VCaP (cell line): Measurements from ENCODE around the gene PLXNA2.

Source experiments
- H3K27ac ChIP-seq: fragments of 450-650 bp; 2 replicates; pipeline ENCODE4 v1.5.1; 2017
- TF ChIP-seq, protein P1 (sequence below): fragments of 450-650 bp; conservative IDR thresholded peaks from 2 replicates; pipeline ENCODE4 v1.5.1; 2017; ENCODE audit warnings: mild to moderate bottlenecking, moderate library complexity

The PLXNA2 gene

DNA sequence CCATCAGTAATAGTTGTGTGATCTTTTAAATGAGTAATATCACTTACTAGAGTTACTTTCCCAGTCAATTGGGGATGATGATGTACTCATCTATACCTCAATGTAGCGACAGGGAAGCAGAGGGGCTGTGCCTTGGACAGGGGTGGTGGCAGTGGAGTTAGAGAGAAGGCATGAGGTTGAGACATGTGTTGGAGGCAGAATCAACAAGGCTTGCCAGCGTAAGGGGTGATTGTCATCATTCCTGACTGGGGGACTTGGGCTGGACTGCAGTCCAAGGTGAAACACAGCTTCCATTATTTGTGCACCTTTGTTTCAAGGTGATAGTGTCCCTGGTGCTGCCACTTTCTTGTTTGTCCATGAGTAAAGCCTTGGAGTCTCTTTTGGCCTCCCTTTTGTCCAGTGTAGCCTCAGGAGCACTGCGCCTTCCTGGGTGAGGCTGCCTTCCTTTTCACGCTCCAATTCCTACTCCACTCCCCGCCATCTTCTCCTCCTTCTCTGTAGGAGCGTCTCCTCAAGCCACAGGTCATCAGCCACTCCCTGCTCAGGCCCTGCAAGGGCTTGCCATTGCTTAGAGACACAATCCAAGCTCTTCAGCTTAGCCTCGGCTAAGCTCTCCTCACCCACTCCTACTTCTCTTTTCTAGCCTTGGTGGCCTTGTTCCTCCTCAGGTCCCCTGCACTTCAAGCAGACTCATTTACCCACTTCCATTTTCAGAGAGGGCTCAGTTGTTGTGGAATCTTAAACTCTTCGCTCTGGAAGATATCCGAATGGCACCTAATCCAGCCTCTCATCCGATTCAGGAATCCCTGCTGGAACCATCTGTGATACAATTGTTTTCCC is 255.6 kb downstream of the PLXNA2 start:
- H3K27ac ChIP-seq: no peak overlapping the region
- TF ChIP-seq, protein P1, sequence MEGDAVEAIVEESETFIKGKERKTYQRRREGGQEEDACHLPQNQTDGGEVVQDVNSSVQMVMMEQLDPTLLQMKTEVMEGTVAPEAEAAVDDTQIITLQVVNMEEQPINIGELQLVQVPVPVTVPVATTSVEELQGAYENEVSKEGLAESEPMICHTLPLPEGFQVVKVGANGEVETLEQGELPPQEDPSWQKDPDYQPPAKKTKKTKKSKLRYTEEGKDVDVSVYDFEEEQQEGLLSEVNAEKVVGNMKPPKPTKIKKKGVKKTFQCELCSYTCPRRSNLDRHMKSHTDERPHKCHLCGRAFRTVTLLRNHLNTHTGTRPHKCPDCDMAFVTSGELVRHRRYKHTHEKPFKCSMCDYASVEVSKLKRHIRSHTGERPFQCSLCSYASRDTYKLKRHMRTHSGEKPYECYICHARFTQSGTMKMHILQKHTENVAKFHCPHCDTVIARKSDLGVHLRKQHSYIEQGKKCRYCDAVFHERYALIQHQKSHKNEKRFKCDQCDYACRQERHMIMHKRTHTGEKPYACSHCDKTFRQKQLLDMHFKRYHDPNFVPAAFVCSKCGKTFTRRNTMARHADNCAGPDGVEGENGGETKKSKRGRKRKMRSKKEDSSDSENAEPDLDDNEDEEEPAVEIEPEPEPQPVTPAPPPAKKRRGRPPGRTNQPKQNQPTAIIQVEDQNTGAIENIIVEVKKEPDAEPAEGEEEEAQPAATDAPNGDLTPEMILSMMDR: no peak

DNA sequence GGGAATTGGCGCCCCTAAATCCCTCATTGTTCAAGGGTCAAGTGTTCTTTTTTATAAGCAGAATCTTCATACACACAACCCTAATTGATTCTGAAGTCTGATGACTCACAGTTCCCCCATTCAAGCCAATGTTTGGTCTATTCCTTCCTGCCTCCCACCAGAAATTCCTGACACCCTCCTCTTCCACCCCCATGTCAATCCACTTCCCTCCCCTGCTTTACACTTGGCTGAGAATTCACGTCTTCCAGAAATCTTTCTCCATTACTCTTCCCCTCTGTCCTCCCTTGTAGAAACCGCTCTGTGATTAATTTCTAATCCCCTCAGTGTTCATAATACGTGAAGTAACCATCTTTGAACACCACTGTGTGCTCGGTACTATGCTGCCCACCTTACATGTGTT is 257.0 kb downstream of the PLXNA2 start:
- TF ChIP-seq, protein P1: no peak
- H3K27ac ChIP-seq: no peak overlapping the region

DNA sequence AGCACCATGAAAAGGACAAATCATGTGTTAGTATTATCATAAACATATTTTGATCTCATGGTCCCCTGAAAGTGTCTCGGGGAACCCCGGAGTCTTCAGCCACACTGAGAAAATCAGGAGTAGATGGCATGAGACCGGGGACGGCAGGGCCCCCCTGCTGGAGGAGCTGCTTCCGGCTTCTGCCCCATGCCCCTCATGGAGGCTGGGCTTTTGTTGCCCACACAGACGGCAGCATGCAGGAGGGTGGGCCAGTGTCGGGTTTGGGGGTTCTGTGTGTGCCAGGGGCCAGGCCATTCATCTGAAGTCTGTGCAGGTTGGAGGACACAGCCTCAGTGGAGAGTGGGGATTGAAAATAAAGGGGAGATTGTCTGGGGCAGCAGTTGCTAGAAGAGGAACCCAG is 258.2 kb downstream of the PLXNA2 start:
- TF ChIP-seq, protein P1: no peak
- H3K27ac ChIP-seq: no peak overlapping the region

DNA sequence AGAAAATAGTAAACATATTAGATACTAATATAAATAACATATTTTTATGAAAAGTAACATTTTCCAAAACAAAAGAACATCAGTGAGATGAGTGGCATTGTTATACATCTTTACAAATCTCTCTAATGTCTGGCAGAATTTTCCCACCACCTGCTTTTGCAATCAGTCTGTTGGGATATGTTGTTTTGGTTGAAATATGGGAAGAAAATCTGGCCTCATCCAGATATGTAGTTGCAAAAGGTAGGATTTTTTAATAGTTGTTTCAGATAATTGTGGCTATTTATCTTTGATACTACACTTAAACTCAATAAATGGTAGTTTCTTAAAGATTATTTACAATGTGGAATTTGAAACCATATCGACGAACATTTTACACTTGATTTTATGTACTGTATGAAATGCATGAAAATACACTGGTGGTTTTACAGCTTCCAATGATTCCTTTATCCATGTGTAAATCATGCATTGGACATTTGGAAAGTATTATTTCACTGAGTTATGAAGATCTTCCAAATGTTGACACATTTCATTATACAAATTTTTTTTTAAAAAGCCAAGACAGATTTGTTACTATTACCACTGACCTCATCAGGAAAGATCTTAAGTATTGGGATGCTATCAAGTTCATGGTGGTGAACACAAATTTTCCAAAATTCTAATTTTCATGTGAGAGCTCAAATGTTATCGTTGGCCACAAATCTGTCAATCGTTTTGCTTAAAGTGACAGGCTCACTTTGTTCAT is 259.2 kb downstream of the PLXNA2 start:
- TF ChIP-seq, protein P1: no peak
- no peak overlapping the region for H3K27ac ChIP-seq

DNA sequence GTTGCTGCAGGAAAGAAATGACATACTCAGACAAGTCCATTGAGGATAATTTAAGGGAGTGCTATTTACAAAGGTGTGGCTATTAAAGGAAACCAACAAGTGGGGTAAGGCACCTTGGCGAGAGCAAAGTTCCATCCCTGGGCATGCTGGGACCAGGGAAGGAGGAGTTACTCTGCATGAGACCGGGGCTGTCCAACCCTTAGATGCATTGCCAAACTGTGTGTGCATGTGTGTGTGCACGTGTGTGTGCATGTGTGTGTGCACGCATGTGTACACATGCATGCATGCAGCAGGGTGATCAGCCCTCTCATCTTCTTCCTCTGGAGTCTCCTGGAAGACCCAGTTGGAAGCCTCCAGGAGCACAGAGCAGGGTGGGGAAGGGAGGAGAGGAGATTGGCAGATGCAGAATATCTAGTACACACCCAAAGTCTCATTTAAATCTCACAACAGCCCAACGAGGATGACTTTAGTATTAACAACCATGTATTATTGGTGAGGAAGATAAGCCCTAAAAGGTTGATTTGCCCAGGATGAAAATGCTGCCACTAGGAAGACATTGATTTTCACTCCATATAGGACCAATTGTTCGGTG is 261.0 kb downstream of the PLXNA2 start:
- TF ChIP-seq, protein P1: no peak
- H3K27ac ChIP-seq: no peak overlapping the region

DNA sequence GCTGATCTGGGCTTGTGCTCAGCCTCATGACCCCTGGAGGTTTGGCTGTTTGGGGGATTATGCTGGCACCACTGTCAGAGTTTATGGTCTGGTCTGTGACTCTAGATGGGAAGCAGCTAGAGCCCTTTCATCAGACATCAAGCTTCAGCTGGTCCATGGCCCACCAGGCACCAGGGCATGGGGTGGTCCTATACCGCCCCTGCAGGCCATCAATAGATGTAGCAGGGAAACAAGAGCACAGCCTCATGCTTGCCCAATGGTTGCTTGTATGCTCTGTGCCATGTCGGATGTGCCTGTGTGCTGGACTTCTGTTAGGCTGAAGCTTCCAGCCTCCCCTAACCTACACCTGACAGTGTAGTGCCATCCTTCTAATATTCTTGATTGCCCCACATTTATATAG is 262.2 kb downstream of the PLXNA2 start:
- TF ChIP-seq, protein P1: no peak
- H3K27ac ChIP-seq: no peak overlapping the region

DNA sequence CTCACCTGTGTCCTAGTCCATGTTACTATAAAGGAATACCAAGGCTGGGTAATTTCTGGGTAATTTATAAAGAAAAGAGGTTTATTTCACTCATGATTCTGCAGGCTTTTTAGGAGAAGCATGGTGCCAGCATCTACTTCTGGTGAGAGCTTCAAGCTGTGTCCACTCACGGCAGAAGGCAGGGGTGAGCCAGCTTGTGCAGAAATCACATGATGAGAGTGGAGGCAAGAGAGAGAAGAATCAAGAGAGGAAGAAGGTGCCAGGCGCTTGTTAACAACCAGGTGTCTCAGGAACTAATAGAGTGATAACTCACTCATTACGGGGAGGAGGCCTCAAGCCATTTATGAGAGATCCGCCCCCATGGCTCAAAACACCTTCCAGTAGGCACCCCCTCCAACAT is 265.7 kb downstream of the PLXNA2 start:
- no peak overlapping the region for H3K27ac ChIP-seq

More for the DNA sequence above, 265.7 kb downstream of the PLXNA2 start:
- TF ChIP-seq, protein P1: no peak
